Stimulated activated CD8-positive, alpha-beta memory T cell treated with anti-CD3 and anti-CD28 coated beads, Interleukin-4, amount 100 ng/mL, for 24 hours (primary cell): ENCODE results near the gene PHGDH.

Experiments used
- DNase-seq: peaks from one replicate; pipeline ENCODE4 v3.0.0-alpha.2; 2020; ENCODE audit warnings: low read depth

The PHGDH gene

DNA sequence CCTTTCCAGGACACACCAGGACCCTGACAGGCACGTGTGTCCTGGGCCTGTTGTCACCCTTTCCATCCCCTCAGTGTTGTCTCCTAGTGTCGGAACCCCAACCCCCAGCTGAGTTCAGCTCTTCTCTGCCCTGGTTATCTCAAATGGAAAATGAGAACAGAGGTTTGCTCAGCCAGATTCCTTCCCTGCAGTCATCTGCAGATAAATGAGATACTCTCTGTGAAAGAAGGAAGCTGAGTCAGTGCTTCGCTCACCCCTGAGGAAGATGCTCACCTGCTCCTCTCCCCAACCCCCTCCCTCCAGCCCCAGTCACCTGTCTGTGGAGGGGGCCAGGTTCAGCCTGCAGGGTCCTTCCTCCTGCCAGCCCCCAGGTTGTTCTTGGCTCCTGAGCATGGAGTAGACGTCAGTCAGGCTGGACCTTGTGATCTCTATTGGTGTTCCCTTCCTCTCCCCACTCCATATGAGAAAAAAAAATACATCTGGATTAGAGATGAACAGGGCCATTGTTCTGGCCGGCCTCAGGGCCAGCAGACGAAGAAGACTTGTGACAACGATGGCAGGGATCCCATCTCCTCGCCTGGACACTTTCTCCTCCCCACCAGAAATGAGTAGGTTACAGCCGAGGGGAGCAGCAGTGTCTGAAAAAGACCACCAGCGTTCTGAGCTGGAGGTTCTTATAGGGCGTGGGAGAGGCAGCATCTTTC, 20.9 kb downstream of the PHGDH start:
- DNase-seq, result no peak

DNA sequence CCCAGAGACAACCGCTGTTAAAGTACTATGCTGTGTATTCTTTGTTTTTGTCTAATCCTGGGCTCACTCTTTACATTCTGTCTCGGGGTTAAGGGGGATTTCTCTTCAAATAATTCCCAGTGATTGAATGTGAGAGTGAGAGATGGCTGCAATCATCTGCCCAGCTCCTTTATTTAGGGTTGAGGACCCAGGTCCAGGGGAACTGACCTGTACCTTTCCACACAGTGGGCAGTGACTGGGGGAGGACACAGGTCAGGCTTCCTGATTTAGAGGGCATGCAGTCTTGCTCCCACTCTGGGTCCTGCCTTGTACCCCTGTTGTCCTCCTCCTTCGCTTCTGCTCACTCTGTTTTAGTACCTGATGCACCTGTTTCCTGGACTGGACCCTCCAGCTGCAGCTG, 22.0 kb downstream of the PHGDH start:
- DNase-seq, result no peak

DNA sequence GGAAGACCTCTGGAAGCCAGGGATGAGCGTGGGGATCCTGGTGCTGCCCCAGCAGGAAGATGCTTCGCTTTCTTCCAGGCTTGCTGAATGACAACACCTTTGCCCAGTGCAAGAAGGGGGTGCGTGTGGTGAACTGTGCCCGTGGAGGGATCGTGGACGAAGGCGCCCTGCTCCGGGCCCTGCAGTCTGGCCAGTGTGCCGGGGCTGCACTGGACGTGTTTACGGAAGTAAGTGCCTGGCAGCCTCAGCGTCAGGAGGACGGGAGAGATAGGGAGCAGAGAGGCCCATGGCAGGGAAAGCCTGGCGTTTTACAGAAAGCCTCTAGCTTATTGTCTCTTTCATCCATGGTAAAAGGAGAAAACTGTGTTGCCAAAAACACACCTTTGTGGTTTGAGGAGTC, 23.5 kb downstream of the PHGDH start:
- no peak for DNase-seq

DNA sequence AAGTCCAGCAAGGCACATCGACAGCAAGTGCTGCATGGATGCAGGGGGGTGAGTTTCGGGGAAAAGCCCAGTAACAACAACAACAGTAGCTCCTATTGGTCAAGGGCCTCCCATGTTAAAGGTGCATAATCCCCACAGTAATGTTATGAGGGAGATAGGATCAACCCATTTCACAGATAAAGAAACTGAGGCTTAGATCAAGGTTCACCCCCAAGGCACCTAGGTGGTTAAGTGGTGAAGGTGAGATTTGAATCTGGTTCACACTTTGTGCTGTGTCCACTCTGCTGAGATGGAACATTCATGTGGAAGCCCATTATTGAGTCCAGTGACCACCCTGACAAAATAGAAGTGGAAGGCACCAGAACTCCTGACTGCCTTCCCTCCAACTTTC, 24.9 kb downstream of the PHGDH start:
- DNase-seq, result no peak

DNA sequence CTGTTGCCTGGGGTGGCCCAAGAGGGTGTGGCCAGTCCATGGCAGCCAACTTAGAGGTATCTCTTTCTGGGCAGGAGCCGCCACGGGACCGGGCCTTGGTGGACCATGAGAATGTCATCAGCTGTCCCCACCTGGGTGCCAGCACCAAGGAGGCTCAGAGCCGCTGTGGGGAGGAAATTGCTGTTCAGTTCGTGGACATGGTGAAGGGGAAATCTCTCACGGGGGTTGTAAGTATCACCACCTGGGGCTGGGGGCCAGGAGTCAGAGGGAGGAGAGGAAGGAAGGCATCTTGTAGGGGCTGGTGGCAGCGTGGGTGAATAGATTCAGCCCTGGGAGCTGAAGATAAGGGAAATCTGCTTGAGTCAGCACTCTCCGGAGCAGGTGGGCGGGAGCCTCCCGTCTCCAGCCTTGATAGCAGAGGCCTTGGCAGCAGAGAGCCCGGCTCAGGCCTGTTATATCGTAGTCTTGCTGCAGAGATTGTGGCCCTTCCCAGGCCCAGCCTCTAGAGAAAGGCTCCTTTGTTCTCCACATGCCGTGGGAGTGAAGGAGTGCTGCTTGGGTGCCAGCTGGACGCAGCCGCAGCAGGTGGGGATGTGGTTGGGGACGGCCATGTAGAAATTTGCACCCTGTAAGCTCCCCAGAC, 25.4 kb downstream of the PHGDH start:
- DNase-seq, result no peak

DNA sequence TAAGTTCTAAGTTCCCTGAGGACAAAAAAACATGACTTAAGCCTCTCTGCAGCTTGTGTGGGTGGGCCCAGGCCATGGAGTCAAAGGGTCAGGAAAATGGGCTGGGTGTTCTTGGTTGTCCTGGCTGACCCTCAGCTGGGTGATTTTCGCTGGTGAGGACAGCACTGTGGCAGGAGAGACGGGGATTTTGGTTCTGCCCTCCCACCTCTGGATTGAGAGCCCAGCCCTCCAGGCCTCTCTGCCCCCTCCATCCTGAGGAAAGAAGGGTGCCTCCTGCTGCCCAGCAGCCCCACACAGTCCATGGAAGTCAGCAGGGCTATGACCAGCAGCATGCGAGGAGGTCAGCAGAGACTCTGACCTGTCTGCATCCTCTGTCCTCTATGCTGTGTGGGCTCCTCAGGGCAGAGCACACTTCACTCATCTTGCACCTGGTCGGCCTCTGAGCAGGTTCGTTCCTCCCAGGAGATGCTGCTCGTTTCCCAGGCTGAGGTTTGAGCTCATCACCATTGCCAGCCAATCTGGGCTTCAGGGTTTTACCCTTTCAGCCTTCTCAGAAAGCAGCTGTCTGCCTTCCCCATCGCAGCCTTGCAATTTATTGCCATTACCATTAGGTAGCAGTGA, 26.5 kb downstream of the PHGDH start:
- no peak for DNase-seq

DNA sequence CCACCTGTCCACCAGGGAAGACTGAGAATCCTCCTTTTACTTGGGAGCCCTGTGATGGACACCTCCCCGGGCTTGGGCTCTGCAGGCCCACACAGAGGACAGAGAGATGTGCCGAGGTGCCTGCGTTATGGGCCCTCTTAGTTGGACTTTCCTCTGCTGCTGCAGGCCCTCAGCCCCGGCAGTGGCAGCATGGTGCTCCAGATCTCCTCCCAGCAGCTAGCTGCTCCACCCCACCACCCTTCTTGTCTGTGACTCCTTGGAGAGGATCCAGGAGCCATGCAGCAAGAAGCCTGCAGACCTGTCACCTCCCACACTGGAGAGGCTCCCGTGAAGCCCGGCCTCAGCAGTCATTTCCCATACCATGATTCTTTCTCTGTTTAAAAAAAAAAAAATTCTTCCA, 27.4 kb downstream of the PHGDH start:
- DNase-seq, result no peak

DNA sequence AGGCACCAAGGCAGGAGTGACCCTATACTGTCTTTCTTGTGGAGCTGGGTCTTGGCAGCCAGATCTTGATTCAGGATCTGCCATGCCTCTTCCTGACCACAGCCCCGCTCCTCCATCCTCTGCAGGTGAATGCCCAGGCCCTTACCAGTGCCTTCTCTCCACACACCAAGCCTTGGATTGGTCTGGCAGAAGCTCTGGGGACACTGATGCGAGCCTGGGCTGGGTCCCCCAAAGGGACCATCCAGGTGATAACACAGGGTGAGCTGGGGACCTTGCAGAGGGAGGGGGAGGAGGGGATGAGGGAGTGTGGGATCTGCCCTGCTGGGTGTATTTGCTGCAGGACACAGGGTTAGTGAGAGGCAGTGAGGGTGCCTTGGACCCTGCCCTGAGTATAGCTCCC, 28.5 kb downstream of the PHGDH start:
- no peak for DNase-seq

DNA sequence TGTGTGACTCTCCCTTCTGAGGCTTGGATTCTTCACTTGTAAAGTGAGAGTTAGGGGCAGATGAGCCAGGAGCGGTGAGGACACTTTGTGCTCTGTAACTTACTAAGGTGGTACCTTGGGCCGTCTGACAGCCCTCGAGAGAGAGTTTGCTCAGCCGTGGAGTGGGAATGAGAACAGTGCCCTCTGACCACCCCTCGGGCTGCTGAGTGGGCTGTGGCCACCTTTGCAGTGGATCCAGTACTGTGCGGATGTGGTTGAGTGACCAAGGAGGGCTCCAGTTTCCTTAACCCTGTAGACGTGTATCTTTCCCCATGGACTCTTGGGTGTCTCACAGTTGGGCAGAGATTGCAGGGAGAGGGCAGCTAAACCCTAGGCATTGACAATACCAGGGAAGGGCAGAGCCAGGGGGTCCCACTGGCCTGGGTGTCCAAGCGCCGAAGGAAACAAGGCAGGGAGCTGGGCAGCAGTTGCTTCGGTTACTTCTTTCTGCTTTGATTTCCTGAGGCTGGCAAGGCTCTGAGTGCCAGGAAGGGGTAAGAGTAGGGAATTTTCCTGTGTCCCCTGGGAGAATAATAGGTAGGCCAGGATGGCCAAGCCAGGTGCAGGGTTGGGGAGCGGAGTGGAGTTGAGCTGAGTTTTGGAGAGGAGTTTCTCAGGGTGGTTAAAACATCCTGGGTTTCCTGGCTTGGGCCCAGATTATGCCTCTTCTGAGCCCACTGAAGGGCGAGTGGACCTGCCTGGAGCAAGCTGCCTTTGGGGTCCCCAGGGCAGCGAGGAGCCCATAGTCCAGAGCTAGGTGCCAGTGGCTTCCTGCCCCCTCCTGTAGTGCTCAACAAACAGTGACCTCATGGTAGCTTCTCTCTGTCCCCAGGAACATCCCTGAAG, 29.4 kb downstream of the PHGDH start:
- DNase-seq, result no peak

DNA sequence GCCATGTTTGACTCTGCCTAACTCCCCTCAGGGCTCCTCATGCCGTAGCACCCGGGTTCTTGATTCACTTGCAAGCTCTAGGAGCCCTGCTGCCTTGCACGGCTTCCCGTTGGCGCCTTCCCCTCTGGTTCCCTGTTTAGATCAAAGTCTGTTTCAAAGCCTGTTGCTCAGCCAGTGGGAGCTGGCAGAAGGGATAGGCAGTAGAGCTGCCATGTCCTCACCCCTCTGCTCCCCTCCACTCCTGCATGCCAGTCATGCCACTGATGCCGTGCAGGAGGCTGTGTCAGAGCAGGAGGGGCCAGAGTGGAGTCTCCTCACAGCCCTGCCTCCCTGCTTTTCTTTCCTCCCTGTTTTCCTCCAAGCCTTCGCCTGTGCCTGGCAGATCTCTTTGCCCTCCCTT, 30.5 kb downstream of the PHGDH start:
- no peak for DNase-seq

DNA sequence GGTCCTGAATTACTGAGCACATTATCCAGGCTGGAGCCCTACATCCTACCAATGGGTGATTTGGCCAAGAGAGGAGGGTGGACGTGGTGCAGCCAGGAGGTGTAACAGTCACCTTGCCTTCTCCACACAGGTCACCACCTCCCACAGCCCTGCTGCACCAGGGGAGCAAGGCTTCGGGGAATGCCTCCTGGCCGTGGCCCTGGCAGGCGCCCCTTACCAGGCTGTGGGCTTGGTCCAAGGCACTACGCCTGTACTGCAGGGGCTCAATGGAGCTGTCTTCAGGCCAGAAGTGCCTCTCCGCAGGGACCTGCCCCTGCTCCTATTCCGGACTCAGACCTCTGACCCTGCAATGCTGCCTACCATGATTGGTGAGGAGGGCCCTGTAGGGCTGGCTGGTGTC, 30.9 kb downstream of the PHGDH start:
- no peak for DNase-seq

DNA sequence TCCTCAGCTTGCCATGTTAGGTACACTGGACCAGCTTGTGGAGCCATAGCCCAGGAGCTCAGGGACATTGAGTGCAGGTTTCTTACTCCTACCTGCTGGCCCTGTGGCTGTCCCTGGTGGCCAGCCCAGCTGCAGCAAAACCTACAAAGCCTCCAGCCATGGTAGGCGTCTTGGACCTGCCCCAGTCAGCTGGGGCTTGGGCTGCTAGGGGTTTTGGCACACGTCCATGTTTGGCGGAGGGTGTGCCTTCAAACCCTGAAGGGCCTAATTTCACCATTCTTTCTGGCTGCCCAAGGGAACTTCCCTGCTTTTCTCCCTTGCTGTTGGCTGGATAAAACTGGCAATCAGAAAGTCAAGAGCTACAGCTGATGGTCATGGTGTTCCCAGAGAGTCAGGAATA, 31.6 kb downstream of the PHGDH start:
- DNase-seq, result no peak

DNA sequence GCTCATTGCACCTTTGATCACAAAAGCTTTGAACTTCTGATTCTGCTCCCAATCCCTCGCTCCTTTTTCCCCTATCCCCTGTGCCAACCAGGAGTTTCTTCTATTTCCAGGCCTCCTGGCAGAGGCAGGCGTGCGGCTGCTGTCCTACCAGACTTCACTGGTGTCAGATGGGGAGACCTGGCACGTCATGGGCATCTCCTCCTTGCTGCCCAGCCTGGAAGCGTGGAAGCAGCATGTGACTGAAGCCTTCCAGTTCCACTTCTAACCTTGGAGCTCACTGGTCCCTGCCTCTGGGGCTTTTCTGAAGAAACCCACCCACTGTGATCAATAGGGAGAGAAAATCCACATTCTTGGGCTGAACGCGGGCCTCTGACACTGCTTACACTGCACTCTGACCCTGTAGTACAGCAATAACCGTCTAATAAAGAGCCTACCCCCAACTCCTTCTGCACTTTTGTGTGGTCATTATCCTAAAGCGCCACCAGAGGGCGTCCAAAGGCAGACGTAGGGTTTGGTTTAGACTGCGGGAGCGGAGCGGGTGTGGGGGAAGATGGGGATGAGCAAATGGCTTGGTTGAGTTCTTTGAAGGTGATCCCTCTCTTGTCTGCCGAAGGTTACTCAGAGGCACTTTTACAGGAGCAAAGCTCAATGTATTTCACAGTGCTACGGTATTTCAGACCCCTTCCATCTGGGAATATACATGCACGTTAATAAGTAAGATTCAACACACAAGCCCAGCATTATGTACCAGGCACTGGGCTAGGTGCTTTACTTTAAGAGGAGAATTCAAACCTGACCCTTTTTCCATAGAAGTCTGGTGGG, 32.3 kb downstream of the PHGDH start:
- peak; percentile 23 for DNase-seq

DNA sequence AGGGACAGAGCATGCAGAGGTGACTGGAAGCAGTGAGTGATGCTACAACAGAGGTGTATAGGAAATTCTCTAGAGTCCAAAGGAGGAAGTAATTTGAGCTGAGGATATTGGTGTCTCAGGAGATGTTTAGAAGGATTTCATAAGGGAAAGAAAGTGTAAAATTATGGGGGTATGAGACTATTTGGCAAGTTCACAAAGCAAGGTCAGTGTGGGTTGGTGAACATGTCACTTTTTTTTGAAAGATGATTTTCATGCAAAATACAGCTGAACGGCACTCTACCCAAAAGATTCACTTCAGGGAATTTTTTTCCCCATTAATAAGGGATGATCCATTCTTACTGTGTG, 32.8 kb downstream of the PHGDH start:
- no peak for DNase-seq

DNA sequence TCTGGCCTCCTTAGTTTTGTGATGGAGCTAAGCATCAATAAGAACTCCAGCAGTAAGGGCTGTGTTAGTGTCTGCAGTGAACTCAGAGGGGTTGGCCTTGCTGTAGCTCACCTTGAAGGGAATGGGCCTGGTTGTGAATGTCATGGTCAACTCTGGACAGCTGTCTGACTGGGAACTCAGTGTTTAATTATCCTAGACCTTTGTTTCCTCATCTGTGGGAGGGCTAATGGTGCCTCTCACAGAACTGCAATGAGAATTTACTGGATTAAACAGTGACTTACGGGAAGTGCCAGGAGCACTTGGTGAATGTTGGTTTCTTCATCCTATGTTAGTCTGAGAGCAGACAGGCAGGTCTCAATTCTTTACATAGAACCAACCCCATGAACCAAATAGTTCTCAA, 33.3 kb downstream of the PHGDH start:
- DNase-seq, result no peak

DNA sequence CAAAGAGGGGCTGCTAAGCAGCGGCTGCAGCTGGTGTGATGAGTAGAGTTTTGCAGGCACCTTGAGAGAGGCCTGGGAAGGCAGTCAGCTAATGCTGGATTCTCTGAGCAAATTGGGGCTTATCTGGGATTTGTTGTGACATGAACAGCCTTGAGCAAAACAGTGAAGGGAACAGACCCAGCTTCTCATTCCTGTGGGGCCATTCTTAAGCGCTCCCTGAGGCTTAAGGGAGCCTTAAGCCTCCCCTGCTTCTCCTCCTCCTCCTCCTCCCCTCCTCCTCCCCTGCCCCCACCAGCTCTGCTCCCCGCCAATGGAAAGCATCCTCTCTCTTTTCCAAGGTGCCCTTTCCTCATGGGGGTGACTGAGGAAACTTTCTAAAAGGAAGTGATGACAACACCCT, 35.7 kb downstream of the PHGDH start:
- no peak for DNase-seq

DNA sequence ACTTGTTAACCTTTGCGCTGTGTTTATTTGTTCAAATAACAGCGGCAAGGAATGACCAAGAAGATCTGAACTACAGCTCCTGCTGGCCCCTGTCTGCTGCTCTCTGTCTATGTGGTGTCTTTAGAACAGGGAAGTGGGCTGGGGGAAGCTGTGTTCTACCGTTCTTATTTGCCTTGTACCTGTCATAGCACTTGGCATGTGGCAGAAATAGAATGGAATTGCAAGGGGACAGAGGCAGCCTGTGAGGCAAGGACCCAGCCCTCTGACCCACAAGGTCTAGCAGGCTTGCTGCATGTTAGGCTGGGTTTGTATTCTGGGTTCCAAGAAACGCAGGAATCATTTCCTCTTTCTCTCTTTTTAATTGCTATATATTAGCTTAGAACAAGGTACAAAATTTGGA, 36.3 kb downstream of the PHGDH start:
- no peak for DNase-seq

DNA sequence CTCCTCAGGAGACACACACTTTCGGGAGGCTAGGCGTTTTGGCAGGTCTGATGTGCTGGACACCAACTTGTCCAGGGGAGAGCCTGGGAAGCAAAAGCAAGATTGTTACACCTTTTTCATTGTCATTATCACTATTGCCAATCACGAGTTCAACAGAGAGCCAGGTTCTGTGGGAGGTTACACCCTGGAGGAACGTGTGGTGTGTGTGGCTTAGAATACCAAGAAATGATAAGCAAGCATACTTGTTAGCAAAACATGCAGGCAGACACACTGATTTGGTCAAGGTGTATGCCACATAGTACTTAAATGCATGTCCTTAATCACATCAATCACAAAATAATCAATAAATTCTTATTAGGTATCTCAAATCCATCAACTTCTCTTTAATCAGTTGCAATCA, 40.9 kb downstream of the PHGDH start:
- no peak for DNase-seq

DNA sequence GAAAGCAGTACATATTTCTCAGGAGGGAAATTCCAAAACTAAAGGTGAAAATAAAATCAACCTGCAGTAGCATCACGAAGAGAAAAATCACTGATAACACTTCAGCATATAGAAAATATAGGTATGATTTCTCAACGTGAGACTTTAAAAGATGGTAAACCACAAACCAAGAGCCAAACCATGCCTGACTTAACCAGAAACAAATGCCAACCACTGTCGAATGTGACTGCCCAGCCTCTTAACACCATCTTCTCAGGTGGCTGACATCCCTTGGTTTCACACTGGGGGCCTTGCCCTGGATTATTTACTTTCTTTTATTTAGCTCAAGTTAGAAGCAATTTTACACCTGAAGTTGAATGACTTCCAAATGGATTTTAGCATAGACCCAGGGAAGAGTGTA, 46.9 kb downstream of the PHGDH start:
- DNase-seq, result no peak

DNA sequence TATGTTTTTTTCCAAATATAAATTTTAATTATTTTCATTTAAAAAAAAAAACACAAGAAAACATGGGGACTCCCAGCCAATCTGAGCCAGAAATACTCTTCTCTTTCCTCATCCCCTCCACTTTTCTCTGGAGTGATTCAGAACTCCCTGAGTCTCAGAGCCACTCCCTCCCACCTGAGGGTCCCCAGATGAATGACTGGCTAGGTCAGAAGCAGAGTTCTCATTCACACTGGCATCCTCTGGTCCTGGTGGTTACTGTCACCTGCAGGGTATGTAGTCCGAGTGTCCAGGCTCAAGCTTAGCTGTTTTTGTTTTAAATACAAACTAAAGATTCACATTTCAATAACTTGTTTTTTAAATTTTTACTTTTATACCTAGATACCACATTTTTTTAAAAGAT, 50.7 kb downstream of the PHGDH start:
- no peak for DNase-seq

DNA sequence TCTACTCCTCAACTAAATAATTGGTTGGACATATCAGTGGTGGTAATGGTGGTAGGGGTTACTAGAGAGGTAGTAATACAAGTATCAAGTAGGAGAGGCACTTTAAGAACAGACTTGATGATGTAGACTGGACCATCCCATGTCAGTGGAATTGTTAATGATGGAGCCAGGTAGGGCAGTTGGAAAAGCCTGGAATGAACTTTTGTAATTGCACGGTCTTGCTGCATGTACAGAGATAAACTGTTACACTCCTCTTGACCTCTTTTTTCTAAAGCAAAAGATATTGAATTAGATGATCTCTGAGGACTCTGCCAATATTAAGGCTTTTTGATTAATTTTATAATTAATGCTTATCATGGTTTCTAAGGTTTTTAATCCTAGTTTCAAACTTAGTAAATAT, 51.2 kb downstream of the PHGDH start:
- no peak for DNase-seq

DNA sequence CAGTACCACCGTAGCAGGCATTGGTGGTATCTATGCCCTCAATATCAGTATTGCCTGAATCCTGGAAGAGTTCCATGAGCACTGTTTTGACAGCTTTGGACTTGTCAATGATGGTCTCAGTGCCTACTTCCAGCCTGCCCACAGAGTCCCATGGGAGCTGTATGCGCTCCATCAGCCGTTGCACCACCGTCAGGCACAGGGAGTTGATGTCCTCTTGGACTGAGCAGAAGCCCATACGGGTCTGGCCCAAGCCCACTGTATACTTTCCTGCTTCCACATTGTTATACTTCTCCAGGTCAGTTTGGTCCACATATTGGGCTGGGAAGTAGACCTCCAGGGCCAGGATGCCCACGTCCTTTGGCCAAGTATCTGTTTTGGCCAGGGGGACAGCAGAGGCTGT, 52.5 kb downstream of the PHGDH start:
- no peak for DNase-seq
